ENCODE results near the gene PLD4. TPM values are rescaled to one million over a fixed set of nuclear protein-coding genes. Genes with fewer than 3 reads are reported as not detected.

The PLD4 gene
- total RNA-seq, 4 donors from 2014 or later = 2.4 TPM; not detected in 3

DNA sequence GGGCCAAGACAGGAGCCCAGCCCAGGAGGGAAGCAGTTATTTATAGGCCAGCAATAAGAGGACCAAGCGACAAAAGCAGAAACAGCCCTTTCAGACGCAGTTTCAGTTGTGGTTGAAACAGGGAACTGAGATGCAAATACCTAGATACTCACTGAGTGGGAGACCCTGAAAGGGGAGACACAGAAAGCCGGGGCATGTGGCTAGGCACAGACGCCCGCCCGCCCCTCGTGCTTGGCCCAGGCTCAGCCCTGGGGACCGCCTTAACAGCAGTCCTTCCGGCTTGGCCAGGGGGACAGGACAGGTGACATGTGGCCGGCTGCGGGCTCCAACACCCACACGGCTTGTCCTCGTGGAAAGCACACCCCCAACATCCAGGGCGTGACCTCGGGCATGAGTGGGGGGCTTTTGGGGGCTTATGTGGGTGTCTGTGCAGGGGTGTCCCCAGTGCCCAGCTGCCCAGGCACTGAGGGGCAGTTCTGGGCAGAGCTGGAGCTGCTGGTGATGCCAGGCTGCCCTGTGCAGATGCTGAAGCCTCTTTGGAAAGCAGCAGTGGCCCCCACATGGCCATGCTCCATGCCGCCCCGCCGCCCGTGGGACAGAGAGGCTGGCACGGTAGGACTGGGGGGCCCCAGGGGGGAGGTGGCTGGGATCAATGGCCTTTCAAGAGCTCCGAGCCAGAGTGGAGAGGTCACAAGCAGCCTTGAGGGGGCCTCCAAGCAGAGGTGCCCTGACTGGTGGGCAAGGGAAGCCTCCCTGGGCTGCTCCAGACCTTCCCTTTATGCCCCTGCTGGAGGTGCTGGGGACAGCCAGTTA lies 2.1 kb downstream of the PLD4 start:
- Histone ChIP-seq H3K4me3 (no peak overlapping the region), H3K9me3 (peaks cover 0 to 16% (median 0%) of the 10 kb centered on the region in 4 donors), H3K4me1 (peaks cover 0 to 8% (median under 1%) of the 10 kb centered on the region in 4 donors), H3K36me3 (no peaks in the 10 kb centered on the region), H3K27me3 (no peaks in the 10 kb centered on the region), H3K27ac (no peak overlapping the region)
- 66 to 69% methylated on average over 15 to 19 of the region's 21 CpGs for WGBS, 2 donors
- DNase-seq (ENCODE audit: low spot score in 2 of 2) = no peak
- TF ChIP-seq POLR2A (IDR thresholded peaks at IDR 0.05) (no peak), EP300 (IDR thresholded peaks at IDR 0.05) (no peak)
- TF ChIP-seq, protein P1, sequence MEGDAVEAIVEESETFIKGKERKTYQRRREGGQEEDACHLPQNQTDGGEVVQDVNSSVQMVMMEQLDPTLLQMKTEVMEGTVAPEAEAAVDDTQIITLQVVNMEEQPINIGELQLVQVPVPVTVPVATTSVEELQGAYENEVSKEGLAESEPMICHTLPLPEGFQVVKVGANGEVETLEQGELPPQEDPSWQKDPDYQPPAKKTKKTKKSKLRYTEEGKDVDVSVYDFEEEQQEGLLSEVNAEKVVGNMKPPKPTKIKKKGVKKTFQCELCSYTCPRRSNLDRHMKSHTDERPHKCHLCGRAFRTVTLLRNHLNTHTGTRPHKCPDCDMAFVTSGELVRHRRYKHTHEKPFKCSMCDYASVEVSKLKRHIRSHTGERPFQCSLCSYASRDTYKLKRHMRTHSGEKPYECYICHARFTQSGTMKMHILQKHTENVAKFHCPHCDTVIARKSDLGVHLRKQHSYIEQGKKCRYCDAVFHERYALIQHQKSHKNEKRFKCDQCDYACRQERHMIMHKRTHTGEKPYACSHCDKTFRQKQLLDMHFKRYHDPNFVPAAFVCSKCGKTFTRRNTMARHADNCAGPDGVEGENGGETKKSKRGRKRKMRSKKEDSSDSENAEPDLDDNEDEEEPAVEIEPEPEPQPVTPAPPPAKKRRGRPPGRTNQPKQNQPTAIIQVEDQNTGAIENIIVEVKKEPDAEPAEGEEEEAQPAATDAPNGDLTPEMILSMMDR (IDR thresholded peaks at IDR 0.05) = no peak

DNA sequence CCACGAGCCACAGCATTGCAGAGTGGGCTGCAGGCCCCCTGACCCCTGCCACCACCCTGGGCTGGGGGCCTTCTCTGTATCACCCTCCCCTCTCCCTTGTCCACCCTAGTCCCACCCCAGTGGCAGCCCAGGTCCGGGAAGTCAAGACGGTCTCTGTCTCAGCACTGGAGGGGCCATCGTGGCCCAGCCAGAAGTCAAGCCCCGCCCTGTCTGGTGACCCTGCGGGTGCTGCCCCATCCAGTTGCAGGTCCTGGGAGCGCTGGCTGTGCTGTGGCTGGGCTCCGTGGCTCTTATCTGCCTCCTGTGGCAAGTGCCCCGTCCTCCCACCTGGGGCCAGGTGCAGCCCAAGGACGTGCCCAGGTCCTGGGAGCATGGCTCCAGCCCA lies 2.7 kb downstream of the PLD4 start:
- H3K27ac ChIP-seq = no peak overlapping the region
- H3K4me3 ChIP-seq = no peak overlapping the region
- H3K27me3 ChIP-seq = no peaks in the 10 kb centered on the region
- 54 to 60% methylated on average over 1 to 10 of the region's 10 CpGs for WGBS, 2 donors
- TF ChIP-seq EP300 (IDR thresholded peaks at IDR 0.05) (no peak), POLR2A (IDR thresholded peaks at IDR 0.05) (no peak)
- TF ChIP-seq, protein P1 (IDR thresholded peaks at IDR 0.05) = no peak
- H3K36me3 ChIP-seq = no peaks in the 10 kb centered on the region
- DNase-seq (ENCODE audit: low spot score in 2 of 2) = no peak
- H3K4me1 ChIP-seq = peaks cover 0 to 14% (median 4%) of the 10 kb centered on the region in 4 donors
- peaks cover 0 to 16% (median 0%) of the 10 kb centered on the region in 4 donors for H3K9me3 ChIP-seq

DNA sequence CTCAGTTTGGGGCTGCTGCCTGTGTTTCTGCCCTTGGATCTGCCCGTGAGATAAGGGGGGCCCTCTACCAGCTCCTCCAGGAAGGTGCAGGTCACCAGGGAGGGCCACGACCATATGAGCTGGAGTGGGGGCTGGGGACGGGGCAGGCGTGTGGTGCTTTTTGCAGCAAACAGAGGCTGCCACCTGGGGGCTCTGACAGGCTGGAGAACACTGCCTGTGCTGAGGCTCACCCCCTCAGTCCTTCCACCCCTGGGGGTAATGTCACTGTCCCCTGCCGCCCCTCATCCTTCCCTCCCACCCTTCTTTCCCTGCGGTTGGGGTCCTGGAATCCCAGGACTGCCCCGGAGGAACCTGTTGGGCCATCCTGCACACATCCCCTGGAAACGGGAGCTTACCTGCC lies 3.2 kb downstream of the PLD4 start:
- DNase-seq (ENCODE audit: low spot score in 2 of 2) = no peak
- TF ChIP-seq EP300 (IDR thresholded peaks at IDR 0.05) (no peak), POLR2A (IDR thresholded peaks at IDR 0.05) (no peak)
- TF ChIP-seq, protein P1 (IDR thresholded peaks at IDR 0.05) = no peak
- 66 to 78% methylated on average over 7 of the region's 8 CpGs for WGBS, 2 donors
- Histone ChIP-seq H3K27me3 (no peaks in the 10 kb centered on the region), H3K27ac (no peak overlapping the region), H3K4me1 (peaks cover 0 to 19% (median 9%) of the 10 kb centered on the region in 4 donors), H3K36me3 (no peaks in the 10 kb centered on the region), H3K9me3 (peaks cover 0 to 16% (median 0%) of the 10 kb centered on the region in 4 donors), H3K4me3 (no peak overlapping the region)

DNA sequence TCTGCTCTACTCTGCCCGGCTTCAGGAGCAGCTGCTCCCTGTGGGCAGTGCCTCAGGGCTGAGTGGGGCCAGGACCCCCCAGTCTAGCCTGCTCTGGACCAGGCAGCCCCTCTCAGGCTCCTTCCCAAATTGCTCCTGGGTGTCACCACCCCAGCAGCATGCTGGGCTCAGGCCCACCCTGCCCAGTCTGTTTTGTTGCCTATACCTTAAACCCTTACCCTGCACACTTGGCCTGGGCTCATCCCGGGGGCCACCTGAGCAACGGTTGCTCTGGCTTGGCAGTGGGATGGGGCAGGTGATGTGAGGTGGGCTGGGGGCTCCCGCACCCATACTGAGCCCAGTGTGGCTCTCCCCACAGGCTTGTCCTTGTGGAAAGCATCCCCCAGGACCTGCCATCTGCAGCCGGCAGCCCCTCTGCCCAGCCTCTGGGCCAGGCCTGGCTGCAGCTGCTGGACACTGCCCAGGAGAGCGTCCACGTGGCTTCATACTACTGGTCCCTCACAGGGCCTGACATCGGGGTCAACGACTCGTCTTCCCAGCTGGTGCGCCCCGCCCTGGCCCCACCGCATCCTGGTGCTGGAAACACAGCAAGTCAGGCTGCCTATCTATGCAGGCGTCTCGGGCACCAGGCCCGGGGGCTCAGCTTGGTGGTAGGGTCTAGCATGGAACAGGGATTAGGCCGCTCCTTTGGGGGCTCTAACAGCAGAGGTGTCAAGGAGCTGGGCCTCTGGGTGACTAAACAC lies 3.9 kb downstream of the PLD4 start:
- H3K4me3 ChIP-seq = no peak overlapping the region
- TF ChIP-seq, protein P1 (IDR thresholded peaks at IDR 0.05) = no peak
- TF ChIP-seq POLR2A (IDR thresholded peaks at IDR 0.05) (no peak), EP300 (IDR thresholded peaks at IDR 0.05) (no peak)
- H3K36me3 ChIP-seq = no peaks in the 10 kb centered on the region
- peaks cover 0 to 14% (median 0%) of the 10 kb centered on the region in 4 donors for H3K9me3 ChIP-seq
- no peaks in the 10 kb centered on the region for H3K27me3 ChIP-seq
- H3K4me1 ChIP-seq = peaks cover 0 to 23% (median 12%) of the 10 kb centered on the region in 4 donors
- 79 to 87% methylated on average over 7 to 17 of the region's 17 CpGs for WGBS, 2 donors
- H3K27ac ChIP-seq = no peak overlapping the region
- no peak for DNase-seq (ENCODE audit: low spot score in 2 of 2)
